GM12875 (cell line): ENCODE measurements around the gene TMEM263.

Source experiments
- H3K4me3 ChIP-seq: one replicate; pipeline ENCODE4 v1.5.1; 2011; ENCODE audit warnings: low read depth, low read length, control low read depth
- CTCF ChIP-seq: IDR thresholded peaks from 2 replicates; pipeline ENCODE4 v1.5.1; 2011; ENCODE audit warnings: low read depth, mild to moderate bottlenecking, control low read depth, inconsistent platforms, low read length, moderate library complexity, borderline replicate concordance; ENCODE audit not compliant: insufficient read depth

The TMEM263 gene

DNA sequence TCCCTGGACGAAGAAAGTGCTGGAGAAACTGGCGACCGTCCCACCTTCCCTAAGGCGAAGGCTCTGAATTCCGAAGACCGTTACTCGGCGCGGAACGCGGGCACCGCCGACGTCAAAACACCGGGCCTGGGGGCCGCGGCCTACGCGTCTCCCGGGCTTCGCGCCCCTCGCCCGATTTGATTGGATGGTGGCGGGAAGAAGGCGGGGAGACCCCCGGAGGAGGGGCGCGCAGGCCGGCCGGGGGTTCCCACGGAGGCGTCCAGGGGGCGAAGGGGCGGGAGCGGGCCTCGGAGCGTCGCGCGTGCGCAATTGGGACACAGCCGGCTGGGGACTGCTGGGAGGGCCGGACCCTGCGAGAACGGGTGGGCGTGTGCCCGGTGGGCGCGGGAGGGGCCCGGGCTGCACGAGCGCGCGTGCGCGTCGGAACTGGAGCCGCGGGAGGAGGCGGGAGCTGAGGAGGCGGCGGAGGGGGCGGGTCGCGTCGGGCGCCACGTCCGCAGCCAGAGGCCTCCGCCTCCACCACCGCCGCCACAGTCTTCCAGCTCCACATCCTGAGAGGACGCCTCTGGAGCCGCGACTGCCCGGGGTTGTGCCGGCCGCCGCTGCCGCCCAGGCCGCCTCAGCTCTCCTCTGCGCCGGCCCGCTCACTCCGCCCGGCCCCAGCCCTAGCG lies at the start of gene TMEM263:
TMEM263 (plus strand) TSS at position 531 of the 671 bp plus-strand sequence. CDS start 11,210 bp downstream, outside the sequence.
- peak within 1 kb of the TSS; percentile 70 for H3K4me3 ChIP-seq
- TF ChIP-seq CTCF, result no peak

DNA sequence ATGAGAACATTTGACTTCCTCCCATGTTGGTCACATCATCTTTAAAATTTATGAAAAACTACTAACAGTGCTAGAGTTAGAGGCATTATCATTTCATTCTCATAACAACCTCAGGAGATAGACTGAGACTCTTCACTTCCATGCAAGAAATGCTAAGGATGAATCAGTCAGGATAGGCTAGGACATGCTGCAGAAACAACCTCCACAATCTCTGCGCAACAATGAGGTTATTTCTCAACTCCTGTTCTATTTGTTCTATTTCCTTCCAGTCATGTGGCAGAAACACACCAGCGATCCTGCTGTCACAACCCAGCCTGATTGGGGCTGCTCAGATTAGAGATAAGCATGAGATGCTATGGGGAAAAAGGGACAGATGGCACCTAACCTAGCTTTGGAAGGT lies 49.0 kb upstream of the TMEM263 start:
- no peak overlapping the region for H3K4me3 ChIP-seq
- TF ChIP-seq CTCF, result no peak

DNA sequence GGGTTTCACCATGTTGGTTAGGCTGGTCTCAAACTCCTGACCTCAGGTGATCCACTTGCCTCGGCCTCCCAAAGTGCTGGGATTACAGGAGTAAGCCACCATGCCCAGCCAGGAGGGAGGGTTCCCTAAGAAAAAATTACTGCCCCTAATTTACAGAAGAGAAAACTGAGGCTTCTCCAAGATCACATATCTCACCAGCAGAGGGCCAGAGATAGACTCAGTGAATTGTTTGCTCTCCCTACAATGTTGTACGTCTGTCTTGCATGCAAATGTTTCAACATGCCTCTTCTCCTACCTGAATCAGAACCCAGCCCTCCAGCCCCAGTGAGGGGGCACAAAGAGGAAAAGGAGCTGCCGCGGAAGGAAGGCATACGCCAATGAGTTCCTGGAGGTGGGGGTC lies 48.3 kb upstream of the TMEM263 start:
- peak; percentile 58 for TF ChIP-seq CTCF
- no peak overlapping the region for H3K4me3 ChIP-seq

DNA sequence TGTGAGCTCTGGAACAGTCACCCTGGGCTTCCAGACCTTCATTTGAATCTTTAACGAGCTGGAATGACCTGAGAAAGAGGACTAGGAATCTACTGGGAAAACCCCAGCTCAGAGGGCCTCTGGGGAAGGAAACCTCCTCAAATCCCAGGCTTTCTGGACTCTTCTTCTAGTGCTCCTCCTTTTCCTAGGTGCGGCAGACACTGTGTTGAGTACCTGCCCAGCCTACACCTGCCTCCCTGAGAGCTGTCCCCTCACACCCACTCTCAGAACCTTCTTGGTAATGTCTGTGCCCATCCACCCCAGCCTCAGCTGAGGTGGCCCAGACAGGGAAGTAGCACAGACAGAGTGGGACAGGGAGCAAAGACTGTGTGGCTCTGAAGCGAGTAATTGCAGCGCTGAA lies 47.9 kb upstream of the TMEM263 start:
- H3K4me3 ChIP-seq, result no peak overlapping the region
- TF ChIP-seq CTCF, result no peak

DNA sequence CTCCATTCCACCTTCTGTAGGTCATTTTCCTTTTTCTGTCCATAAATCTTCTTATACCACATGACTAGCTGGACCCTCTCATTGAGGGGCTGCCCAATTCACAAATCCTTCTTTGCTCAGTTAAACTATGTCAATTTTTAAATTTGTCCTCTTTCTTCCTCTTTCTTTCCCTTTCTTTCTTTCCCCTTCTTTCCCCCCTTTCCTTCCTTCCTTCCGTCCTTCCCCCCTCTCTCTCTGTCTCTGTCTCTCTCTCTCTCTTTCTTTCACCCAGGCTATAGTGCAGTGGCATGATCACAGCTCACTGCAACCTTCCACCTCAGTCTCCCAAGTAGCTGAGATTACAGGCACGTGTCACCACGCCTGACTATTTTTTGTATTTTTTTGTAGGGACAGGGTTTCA lies 47.1 kb upstream of the TMEM263 start:
- TF ChIP-seq CTCF, result no peak
- no peak overlapping the region for H3K4me3 ChIP-seq

DNA sequence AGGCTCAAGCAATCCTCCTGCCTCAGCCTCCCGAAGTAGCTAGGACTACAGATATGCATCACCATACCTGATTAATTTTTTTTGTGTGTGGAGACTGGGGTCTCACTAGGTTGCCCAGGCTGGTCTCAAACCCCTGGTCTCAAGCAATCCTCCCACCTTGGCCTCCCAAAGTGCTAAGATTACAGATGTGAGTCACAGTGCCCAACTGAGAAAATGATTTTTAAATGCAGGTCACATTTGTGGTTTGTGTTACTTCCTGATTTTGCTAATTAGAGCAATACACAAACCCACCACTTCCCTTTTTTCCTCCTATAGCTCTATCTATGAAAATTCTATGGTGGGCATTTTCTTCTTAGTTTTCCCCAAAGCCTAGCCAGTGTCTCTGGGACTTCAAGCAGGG lies 45.5 kb upstream of the TMEM263 start:
- no peak overlapping the region for H3K4me3 ChIP-seq
- TF ChIP-seq CTCF, result no peak

DNA sequence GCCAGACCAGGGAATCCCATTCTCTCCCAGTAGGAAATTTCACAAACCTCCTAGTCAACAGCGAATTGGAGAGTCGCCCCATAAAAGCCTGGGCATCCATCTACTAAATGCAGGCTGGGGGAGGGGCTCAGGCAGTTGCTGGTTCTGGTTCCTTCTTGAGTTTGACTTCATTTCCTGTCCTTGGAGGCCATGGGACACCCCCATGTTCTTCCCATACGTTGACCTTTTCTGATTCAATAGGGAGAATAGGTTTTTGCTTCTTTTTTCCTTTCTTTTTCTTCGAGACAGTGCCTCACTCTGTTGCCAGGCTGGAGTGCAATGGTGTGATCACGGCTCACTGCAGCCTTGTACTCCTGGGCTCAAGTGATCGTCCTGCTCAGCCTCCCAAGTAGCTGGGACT lies 44.1 kb upstream of the TMEM263 start:
- H3K4me3 ChIP-seq, result no peak overlapping the region
- no peak for TF ChIP-seq CTCF
